ENCODE results near the gene TSPAN4.
A peak's percentile ranks its signal among the peaks of the same experiment; 100 is the strongest.

TSPAN4 gene

GRCh38 chr11:803770-804598 is 38.7 kb upstream of the TSPAN4 start:
- DNase-seq (ENCODE audit: low read depth, low spot score): no peak

DNA sequence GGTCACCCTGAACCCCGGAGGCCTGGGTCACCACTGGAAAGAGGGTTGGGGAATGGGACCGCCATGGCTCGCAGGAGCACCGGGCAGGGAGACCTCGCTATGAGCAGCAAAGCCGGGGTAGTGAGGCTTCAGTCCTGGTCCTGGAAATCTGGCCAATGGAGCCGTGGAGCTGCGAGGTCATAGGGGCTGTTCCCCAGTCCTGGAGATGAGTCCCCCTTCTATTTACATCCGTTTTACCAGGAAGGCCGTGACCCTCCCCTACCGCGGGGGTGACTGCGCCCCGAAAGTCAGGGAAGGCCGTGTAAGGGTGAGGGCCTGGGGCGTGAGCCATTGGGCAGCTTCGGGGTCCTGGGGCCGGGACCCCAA is 38.1 kb upstream of the TSPAN4 start:
- no peak for DNase-seq (ENCODE audit: low read depth, low spot score)

GRCh38 chr11:808427-809286 is 34.0 kb upstream of the TSPAN4 start:
- DNase-seq (ENCODE audit: low read depth, low spot score): no peak

DNA sequence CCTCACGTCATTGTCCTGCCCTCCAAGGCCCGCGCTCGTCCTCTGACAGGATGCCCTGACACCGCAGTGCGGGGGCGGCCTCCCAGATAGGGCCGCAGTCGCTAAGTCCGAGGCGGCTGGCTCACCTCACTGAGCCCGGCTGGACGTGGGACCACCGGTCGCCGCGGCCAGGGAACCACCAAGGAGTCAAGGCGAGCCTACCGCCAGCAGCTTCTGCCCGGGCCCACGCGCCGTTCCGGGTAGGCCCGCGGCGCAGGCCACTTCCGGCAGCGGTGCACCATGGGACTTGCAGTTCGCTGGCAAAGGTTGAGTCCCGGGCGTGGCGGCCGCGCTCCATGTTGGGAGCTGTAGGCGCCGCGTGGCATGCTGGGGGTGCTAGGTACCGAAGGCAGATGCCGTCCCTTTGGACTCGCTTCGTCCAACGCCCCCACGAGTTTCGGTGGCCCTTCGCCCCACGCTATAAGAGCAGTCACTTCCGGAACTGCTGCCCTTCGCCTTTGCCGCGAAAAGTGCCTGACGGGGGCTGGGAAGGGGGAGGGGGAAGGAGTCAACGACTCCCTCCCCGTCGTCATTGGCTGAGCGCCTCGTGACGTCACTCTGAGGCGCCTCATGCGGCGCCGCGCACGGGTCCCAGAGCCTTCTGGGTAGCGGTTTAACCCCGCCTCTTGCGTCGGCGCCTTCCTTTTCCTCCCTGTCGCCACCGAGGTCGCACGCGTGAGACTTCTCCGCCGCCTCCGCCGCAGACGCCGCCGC is 33.2 kb upstream of the TSPAN4 start, which contains the start of gene RPLP2:
RPLP2 (plus strand) TSS at position 681 of the 753 bp plus-strand sequence. CDS start 268 bp downstream, outside the sequence.
- DNase-seq (ENCODE audit: low read depth, low spot score): peak; percentile 78

- no peak for DNase-seq (ENCODE audit: low read depth, low spot score)
These were observed 32.5 kb upstream of the TSPAN4 start for GRCh38 chr11:810040-810567.

- no peak for DNase-seq (ENCODE audit: low read depth, low spot score)
These were observed 31.0 kb upstream of the TSPAN4 start for GRCh38 chr11:811446-812245.

- DNase-seq (ENCODE audit: low read depth, low spot score): no peak
These were observed 30.3 kb upstream of the TSPAN4 start for GRCh38 chr11:812390-812789.

- DNase-seq (ENCODE audit: low read depth, low spot score): no peak
These were observed 29.6 kb upstream of the TSPAN4 start for GRCh38 chr11:813072-813455.

DNA sequence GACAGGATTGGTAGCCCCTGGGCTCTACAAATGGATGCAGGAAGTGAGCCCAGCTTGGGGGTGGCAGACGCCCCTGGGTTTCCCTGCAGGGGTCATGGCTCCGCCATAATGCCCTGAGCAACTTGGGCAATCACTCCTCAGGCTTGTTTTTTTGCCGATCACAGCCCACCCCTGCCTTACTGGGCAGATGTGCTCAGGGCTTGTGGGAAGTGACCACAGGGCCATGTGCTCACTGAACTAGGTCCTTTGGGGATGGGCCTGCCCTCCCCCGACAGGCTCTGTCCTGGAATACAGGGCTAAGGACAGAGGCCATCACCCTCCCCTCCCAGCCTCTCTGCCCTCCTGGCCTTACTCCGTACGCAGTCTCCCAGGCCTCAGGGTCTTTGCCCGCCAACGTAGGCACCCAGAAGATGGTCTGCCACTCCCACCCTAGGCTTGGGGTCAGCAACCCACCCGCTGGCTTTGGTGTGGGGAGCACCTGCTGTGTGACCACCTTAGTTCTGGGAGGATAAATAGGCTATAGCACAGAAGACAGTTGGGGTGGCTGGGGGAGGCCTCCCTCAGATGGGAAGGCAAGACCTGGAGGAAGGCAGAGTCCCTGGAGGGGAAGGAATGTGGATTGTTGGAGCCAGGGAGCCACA is 29.1 kb upstream of the TSPAN4 start:
- DNase-seq (ENCODE audit: low read depth, low spot score): no peak

GRCh38 chr11:815675-816432 is 26.8 kb upstream of the TSPAN4 start:
- DNase-seq (ENCODE audit: low read depth, low spot score): no peak

DNA sequence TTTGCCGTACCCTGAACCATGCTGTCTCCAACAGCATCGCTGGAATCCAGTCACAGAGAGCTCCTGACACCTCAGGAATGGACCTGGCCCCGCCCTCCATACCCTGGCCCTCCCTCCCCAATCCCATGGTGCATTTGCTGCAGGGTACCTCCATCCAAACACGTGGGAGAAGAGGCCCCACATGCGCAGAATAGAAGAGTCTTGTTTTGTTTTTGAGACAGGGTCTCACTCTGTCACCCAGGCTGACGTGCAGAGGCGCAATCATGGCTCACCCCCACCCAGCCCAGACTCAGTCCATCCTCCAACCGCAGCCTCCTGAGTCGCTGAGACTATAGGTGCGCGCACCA is 26.2 kb upstream of the TSPAN4 start:
- DNase-seq (ENCODE audit: low read depth, low spot score): no peak

GRCh38 chr11:818396-819128 is 24.1 kb upstream of the TSPAN4 start, which contains the start of gene PNPLA2:
Gene PNPLA2, plus strand, starts transcription at chr11:818914. Its CDS starts 805 bp downstream, at chr11:819719.
- DNase-seq (ENCODE audit: low read depth, low spot score): no peak

- no peak for DNase-seq (ENCODE audit: low read depth, low spot score)
These were observed 23.3 kb upstream of the TSPAN4 start for GRCh38 chr11:819129-819931.

DNA sequence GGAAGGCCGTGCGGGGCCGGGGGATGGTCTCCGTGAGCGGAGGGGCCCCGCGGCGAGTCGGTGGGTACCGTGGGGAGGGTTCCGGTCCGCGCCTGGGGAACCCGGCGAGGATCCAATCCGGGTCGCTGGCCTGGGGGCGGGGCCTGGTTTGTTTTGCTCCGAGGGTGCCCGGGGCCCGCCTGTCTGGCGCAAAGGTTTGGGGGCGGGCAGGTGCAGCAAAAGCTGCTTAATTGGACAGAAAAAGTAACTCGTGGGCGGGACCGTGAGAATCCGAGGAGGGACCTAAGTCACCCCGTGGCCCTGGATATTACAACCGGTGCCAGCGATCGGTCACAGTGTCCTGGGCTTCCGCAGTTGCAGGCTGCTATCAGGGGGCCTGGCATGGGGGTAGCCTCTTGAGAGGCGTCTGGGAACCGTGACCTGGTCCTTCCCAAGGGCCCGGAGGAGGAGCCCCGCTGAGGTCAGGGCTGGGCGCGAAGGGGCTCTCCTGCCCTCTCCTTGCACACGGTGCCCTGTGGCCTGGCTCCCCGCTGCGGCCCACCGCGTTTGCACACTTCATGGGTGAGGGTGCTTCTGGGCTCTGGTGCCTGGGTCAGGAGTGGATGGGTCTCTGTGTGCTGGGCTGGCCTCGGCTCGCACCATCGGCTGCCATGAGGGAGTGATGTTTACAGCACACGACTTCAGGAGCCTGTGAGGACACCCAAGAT is 22.6 kb upstream of the TSPAN4 start:
- no peak for DNase-seq (ENCODE audit: low read depth, low spot score)

- no peak for DNase-seq (ENCODE audit: low read depth, low spot score)
These were observed 21.8 kb upstream of the TSPAN4 start for GRCh38 chr11:820655-821511.

All from iPS DF 19.7 (cell line).